ENCODE data around the gene RNF26.

Gene RNF26

GRCh38 chr11:119322921-119323531 lies 11.3 kb upstream of the RNF26 start:
- Histone ChIP-seq H3K9ac (ENCODE audit: low read length) (no peak overlapping the region), H3K4me1 (ENCODE audit: control insufficient read depth, insufficient read depth, low read length) (peaks cover 37% of the 10 kb centered on the region), H3K4me3 (ENCODE audit: low read depth, low read length) (no peak overlapping the region), H3K9me3 (ENCODE audit: control insufficient read depth, insufficient read depth, low read depth, low read length) (no peaks in the 10 kb centered on the region), H3K36me3 (ENCODE audit: control insufficient read depth, insufficient read depth, low read length) (no peaks in the 10 kb centered on the region), H3K27me3 (ENCODE audit: control insufficient read depth, insufficient read depth, low read length) (no peaks in the 10 kb centered on the region), H3K27ac (ENCODE audit: low read depth, low read length) (no peak overlapping the region)

GRCh38 chr11:119323532-119324033 lies 10.7 kb upstream of the RNF26 start:
- Histone ChIP-seq H3K27ac (ENCODE audit: low read depth, low read length) (no peak overlapping the region), H3K27me3 (ENCODE audit: control insufficient read depth, insufficient read depth, low read length) (no peaks in the 10 kb centered on the region), H3K9ac (ENCODE audit: low read length) (no peak overlapping the region), H3K36me3 (ENCODE audit: control insufficient read depth, insufficient read depth, low read length) (no peaks in the 10 kb centered on the region), H3K4me1 (ENCODE audit: control insufficient read depth, insufficient read depth, low read length) (peaks cover 32% of the 10 kb centered on the region), H3K4me3 (ENCODE audit: low read depth, low read length) (no peak overlapping the region), H3K9me3 (ENCODE audit: control insufficient read depth, insufficient read depth, low read depth, low read length) (no peaks in the 10 kb centered on the region)

- Histone ChIP-seq H3K4me1 (ENCODE audit: control insufficient read depth, insufficient read depth, low read length) (peaks cover 26% of the 10 kb centered on the region), H3K36me3 (ENCODE audit: control insufficient read depth, insufficient read depth, low read length) (no peaks in the 10 kb centered on the region), H3K9me3 (ENCODE audit: control insufficient read depth, insufficient read depth, low read depth, low read length) (no peaks in the 10 kb centered on the region), H3K9ac (ENCODE audit: low read length) (no peak overlapping the region), H3K27ac (ENCODE audit: low read depth, low read length) (no peak overlapping the region), H3K27me3 (ENCODE audit: control insufficient read depth, insufficient read depth, low read length) (no peaks in the 10 kb centered on the region), H3K4me3 (ENCODE audit: low read depth, low read length) (no peak overlapping the region)
Measured at GRCh38 chr11:119324189-119324588, 10.1 kb upstream of the RNF26 start.

GRCh38 chr11:119329320-119329719 lies 5.0 kb upstream of the RNF26 start:
- 0 out of 2 replicates have a peak, but pooled peaks cover 3% of the 10 kb centered on the region for H3K4me1 ChIP-seq (ENCODE audit: control insufficient read depth, insufficient read depth, low read length)
- no peak overlapping the region for H3K4me3 ChIP-seq (ENCODE audit: low read depth, low read length)
- no peaks in the 10 kb centered on the region for H3K9me3 ChIP-seq (ENCODE audit: control insufficient read depth, insufficient read depth, low read depth, low read length)
- no peaks in the 10 kb centered on the region for H3K36me3 ChIP-seq (ENCODE audit: control insufficient read depth, insufficient read depth, low read length)
- H3K9ac ChIP-seq (ENCODE audit: low read length) = no peak overlapping the region
- H3K27ac ChIP-seq (ENCODE audit: low read depth, low read length) = no peak overlapping the region
- no peaks in the 10 kb centered on the region for H3K27me3 ChIP-seq (ENCODE audit: control insufficient read depth, insufficient read depth, low read length)

- Histone ChIP-seq H3K27ac (ENCODE audit: low read depth, low read length) (no peak overlapping the region), H3K9ac (ENCODE audit: low read length) (no peak overlapping the region), H3K4me3 (ENCODE audit: low read depth, low read length) (no peak overlapping the region), H3K36me3 (ENCODE audit: control insufficient read depth, insufficient read depth, low read length) (no peaks in the 10 kb centered on the region), H3K9me3 (ENCODE audit: control insufficient read depth, insufficient read depth, low read depth, low read length) (no peaks in the 10 kb centered on the region), H3K27me3 (ENCODE audit: control insufficient read depth, insufficient read depth, low read length) (no peaks in the 10 kb centered on the region), H3K4me1 (ENCODE audit: control insufficient read depth, insufficient read depth, low read length) (0 out of 2 replicates have a peak, but pooled peaks cover 6% of the 10 kb centered on the region)
Measured at GRCh38 chr11:119330237-119330636, 4.1 kb upstream of the RNF26 start.

- Histone ChIP-seq H3K27me3 (ENCODE audit: control insufficient read depth, insufficient read depth, low read length) (no peaks in the 10 kb centered on the region), H3K36me3 (ENCODE audit: control insufficient read depth, insufficient read depth, low read length) (peaks cover 13% of the 10 kb centered on the region), H3K4me1 (ENCODE audit: control insufficient read depth, insufficient read depth, low read length) (peaks cover 17% of the 10 kb centered on the region), H3K9ac (ENCODE audit: low read length) (no peak overlapping the region), H3K4me3 (ENCODE audit: low read depth, low read length) (no peak overlapping the region), H3K27ac (ENCODE audit: low read depth, low read length) (no peak overlapping the region), H3K9me3 (ENCODE audit: control insufficient read depth, insufficient read depth, low read depth, low read length) (no peaks in the 10 kb centered on the region)
Measured at GRCh38 chr11:119332111-119332765, 2.1 kb upstream of the RNF26 start.

- no peak overlapping the region for H3K27ac ChIP-seq (ENCODE audit: low read depth, low read length)
- H3K27me3 ChIP-seq (ENCODE audit: control insufficient read depth, insufficient read depth, low read length) = peaks cover 18% of the 10 kb centered on the region
- peaks cover 40% of the 10 kb centered on the region for H3K4me1 ChIP-seq (ENCODE audit: control insufficient read depth, insufficient read depth, low read length)
Measured at GRCh38 chr11:119335091-119335654, 846 bp downstream of the RNF26 start.

GRCh38 chr11:119335655-119336543 lies 1.6 kb downstream of the RNF26 start:
- no peak overlapping the region for H3K27ac ChIP-seq (ENCODE audit: low read depth, low read length)
- no peaks in the 10 kb centered on the region for H3K9me3 ChIP-seq (ENCODE audit: control insufficient read depth, insufficient read depth, low read depth, low read length)
- peaks cover 13% of the 10 kb centered on the region for H3K36me3 ChIP-seq (ENCODE audit: control insufficient read depth, insufficient read depth, low read length)
- H3K4me1 ChIP-seq (ENCODE audit: control insufficient read depth, insufficient read depth, low read length) = peaks cover 42% of the 10 kb centered on the region
- H3K9ac ChIP-seq (ENCODE audit: low read length) = no peak overlapping the region
- peak overlapping the region; percentile 81 for H3K4me3 ChIP-seq (ENCODE audit: low read depth, low read length)
- peaks cover 25% of the 10 kb centered on the region for H3K27me3 ChIP-seq (ENCODE audit: control insufficient read depth, insufficient read depth, low read length)

More at GRCh38 chr11:119335091-119335654, 846 bp downstream of the RNF26 start:
- H3K9ac ChIP-seq (ENCODE audit: low read length) = peak overlapping the region; percentile 82
- H3K36me3 ChIP-seq (ENCODE audit: control insufficient read depth, insufficient read depth, low read length) = peaks cover 13% of the 10 kb centered on the region
- H3K9me3 ChIP-seq (ENCODE audit: control insufficient read depth, insufficient read depth, low read depth, low read length) = no peaks in the 10 kb centered on the region
- peak overlapping the region; percentile 81 for H3K4me3 ChIP-seq (ENCODE audit: low read depth, low read length)

- H3K27me3 ChIP-seq (ENCODE audit: control insufficient read depth, insufficient read depth, low read length) = peaks cover 35% of the 10 kb centered on the region
- H3K4me1 ChIP-seq (ENCODE audit: control insufficient read depth, insufficient read depth, low read length) = peaks cover 48% of the 10 kb centered on the region
- peak overlapping the region; percentile 62 for H3K4me3 ChIP-seq (ENCODE audit: low read depth, low read length)
- H3K9me3 ChIP-seq (ENCODE audit: control insufficient read depth, insufficient read depth, low read depth, low read length) = no peaks in the 10 kb centered on the region
- H3K27ac ChIP-seq (ENCODE audit: low read depth, low read length) = no peak overlapping the region
- H3K36me3 ChIP-seq (ENCODE audit: control insufficient read depth, insufficient read depth, low read length) = peaks cover 13% of the 10 kb centered on the region
- no peak overlapping the region for H3K9ac ChIP-seq (ENCODE audit: low read length)
Measured at GRCh38 chr11:119336744-119337469, 2.6 kb downstream of the RNF26 start.

GRCh38 chr11:119337581-119338317 lies 3.4 kb downstream of the RNF26 start:
- Histone ChIP-seq H3K36me3 (ENCODE audit: control insufficient read depth, insufficient read depth, low read length) (peaks cover 13% of the 10 kb centered on the region), H3K4me3 (ENCODE audit: low read depth, low read length) (peak overlapping the region; percentile 62), H3K27ac (ENCODE audit: low read depth, low read length) (peak overlapping the region; percentile 33; the same call in 1 of the 2 replicates), H3K27me3 (ENCODE audit: control insufficient read depth, insufficient read depth, low read length) (peaks cover 43% of the 10 kb centered on the region), H3K9me3 (ENCODE audit: control insufficient read depth, insufficient read depth, low read depth, low read length) (no peaks in the 10 kb centered on the region), H3K4me1 (ENCODE audit: control insufficient read depth, insufficient read depth, low read length) (peaks cover 48% of the 10 kb centered on the region), H3K9ac (ENCODE audit: low read length) (peak overlapping the region; percentile 46)
